Tibial nerve (tissue), 4 donors: Measurements from ENCODE around the gene PPP2R2D. TPM values are rescaled to one million over a fixed set of nuclear protein-coding genes. Genes with fewer than 3 reads are reported as not detected.

Source experiments
- DNase-seq, 2 donors: peaks; one replicate each; pipeline ENCODE4 v3.0.0-alpha.2; 2019; ENCODE audit warnings: low spot score in 2 of 2
- H3K27ac ChIP-seq, 4 donors: fragments of 200-600 bp; sonication (generic) in 3 of 4; one replicate each; pipeline ENCODE4 v1.5.1; 2017 to 2019; ENCODE audit warnings: mild to moderate bottlenecking in 1 of 4
- H3K27me3 ChIP-seq, 2 donors: fragments of 200-600 bp; sonication (generic) in 1 of 2; one replicate each; pipeline versions ENCODE4 v1.5.1 to v1.6.0; 2017 to 2019
- H3K36me3 ChIP-seq, 3 donors: fragments of 200-600 bp; sonication (generic); one replicate each; pipeline ENCODE4 v1.5.1; 2018 to 2019
- H3K4me1 ChIP-seq, 4 donors: fragments of 200-600 bp; sonication (generic) in 3 of 4; one replicate each; pipeline ENCODE4 v1.5.1; 2017 to 2019
- H3K4me3 ChIP-seq, 4 donors: fragments of 200-600 bp; sonication (generic) in 3 of 4; one replicate each; pipeline ENCODE4 v1.5.1; 2017 to 2019; ENCODE audit warnings: mild to moderate bottlenecking in 1 of 4, moderate library complexity in 1 of 4
- H3K9me3 ChIP-seq, 4 donors: fragments of 200-600 bp; sonication (generic) in 3 of 4; one replicate each; pipeline ENCODE4 v1.5.1; 2017 to 2019
- CTCF ChIP-seq, 5 experiments: fragments of 200-600 bp in 3 of 5; fragments of 450-650 bp in 2 of 5; sonication (generic) in 3 of 5; IDR thresholded peaks; one replicate each; pipeline ENCODE4 v1.5.1; 2016 to 2019; ENCODE audit warnings: antibody characterized with exemption in 5 of 5, mild to moderate bottlenecking in 3 of 5, moderate library complexity in 2 of 5
- EP300 ChIP-seq, 2 donors: sonication (generic); formaldehyde crosslinking; IDR thresholded peaks; one replicate each; pipeline ENCODE4 v1.6.1; 2017; ENCODE audit warnings: antibody characterized with exemption in 2 of 2, mild to moderate bottlenecking in 1 of 2
- POLR2A ChIP-seq, 2 donors: fragments of 450-650 bp; IDR thresholded peaks; one replicate each; pipeline ENCODE4 v1.6.1; 2017; ENCODE audit warnings: antibody characterized with exemption in 2 of 2, mild to moderate bottlenecking in 2 of 2, moderate library complexity in 2 of 2
- WGBS, 2 donors: methylation state at CpG; one replicate each; pipeline ENCODE4 v1.1.5; 2018; 5-methylcytosine and 5-hydroxymethylcytosine counted together
- total RNA-seq, 4 donors: library from RNA; depleted of rRNA; stranded (reverse); fragments of >200 nt; gene quantifications; one replicate each; pipeline ENCODE4 v1.1.0, GENCODE V29; 2016

PPP2R2D gene
- total RNA-seq, 4 donors from 2014 or later: 22.9 to 35.1 (median 28.9) TPM

GRCh38 chr10:131875501-131875900 is 25.3 kb upstream of the PPP2R2D start:
- H3K27me3 ChIP-seq: peaks cover 0 to 41% of the 10 kb centered on the region in 2 donors
- DNase-seq: no peak
- WGBS, 2 donors: 59 to 63% methylated on average over 7 of the region's 10 CpGs

GRCh38 chr10:131876017-131876416 is 24.8 kb upstream of the PPP2R2D start:
- Histone ChIP-seq H3K36me3 (no peaks in the 10 kb centered on the region), H3K4me1 (peaks cover 0 to 7% (median 0%) of the 10 kb centered on the region in 4 donors), H3K9me3 (peaks cover 0 to 10% (median 0%) of the 10 kb centered on the region in 4 donors), H3K4me3 (no peak overlapping the region), H3K27ac (no peak overlapping the region), H3K27me3 (peaks cover 0 to 41% of the 10 kb centered on the region in 2 donors)
- no peak for DNase-seq
- WGBS, 2 donors: 58 to 71% methylated on average over 9 to 10 of the region's 10 CpGs
- no peak for TF ChIP-seq EP300 (IDR thresholded peaks at IDR 0.05)
- no peak for TF ChIP-seq CTCF (IDR thresholded peaks at IDR 0.05)
- TF ChIP-seq POLR2A (IDR thresholded peaks at IDR 0.05): no peak

More at GRCh38 chr10:131875501-131875900, 25.3 kb upstream of the PPP2R2D start:
- TF ChIP-seq POLR2A (IDR thresholded peaks at IDR 0.05) (no peak), EP300 (IDR thresholded peaks at IDR 0.05) (no peak), CTCF (IDR thresholded peaks at IDR 0.05) (no peak)
- Histone ChIP-seq H3K27ac (no peak overlapping the region), H3K4me1 (peaks cover 0 to 7% (median 0%) of the 10 kb centered on the region in 4 donors), H3K36me3 (no peaks in the 10 kb centered on the region), H3K9me3 (peaks cover 0 to 5% (median 0%) of the 10 kb centered on the region in 4 donors), H3K4me3 (no peak overlapping the region)

GRCh38 chr10:131876508-131876907 is 24.3 kb upstream of the PPP2R2D start:
- Histone ChIP-seq H3K27me3 (peaks cover 0 to 41% of the 10 kb centered on the region in 2 donors), H3K27ac (no peak overlapping the region), H3K36me3 (no peaks in the 10 kb centered on the region), H3K4me3 (no peak overlapping the region), H3K9me3 (peaks cover 0 to 15% (median 0%) of the 10 kb centered on the region in 4 donors), H3K4me1 (peaks cover 0 to 7% (median 0%) of the 10 kb centered on the region in 4 donors)
- WGBS, 2 donors: 30 to 37% methylated on average over 7 of the region's 7 CpGs
- DNase-seq: no peak
- TF ChIP-seq EP300 (IDR thresholded peaks at IDR 0.05) (no peak), CTCF (IDR thresholded peaks at IDR 0.05) (no peak), POLR2A (IDR thresholded peaks at IDR 0.05) (no peak)

GRCh38 chr10:131880016-131880590 is 20.7 kb upstream of the PPP2R2D start:
- TF ChIP-seq POLR2A (IDR thresholded peaks at IDR 0.05) (no peak), CTCF (IDR thresholded peaks at IDR 0.05) (no peak), EP300 (IDR thresholded peaks at IDR 0.05) (no peak)
- 81 to 82% methylated on average over 13 of the region's 13 CpGs for WGBS, 2 donors

GRCh38 chr10:131881104-131881880 is 19.5 kb upstream of the PPP2R2D start:
- Histone ChIP-seq H3K4me1 (peaks cover 0 to 7% (median 2%) of the 10 kb centered on the region in 4 donors), H3K27ac (no peak overlapping the region), H3K4me3 (no peak overlapping the region), H3K36me3 (no peaks in the 10 kb centered on the region), H3K9me3 (peaks cover 0 to 18% (median 0%) of the 10 kb centered on the region in 4 donors), H3K27me3 (peaks cover 0 to 11% of the 10 kb centered on the region in 2 donors)
- TF ChIP-seq EP300 (IDR thresholded peaks at IDR 0.05) (no peak), POLR2A (IDR thresholded peaks at IDR 0.05) (no peak), CTCF (IDR thresholded peaks at IDR 0.05) (no peak)
- DNase-seq: no peak
- WGBS, 2 donors: 82 to 87% methylated on average over 15 of the region's 15 CpGs

More at GRCh38 chr10:131880016-131880590, 20.7 kb upstream of the PPP2R2D start:
- peaks cover 0 to 12% of the 10 kb centered on the region in 2 donors for H3K27me3 ChIP-seq
- H3K9me3 ChIP-seq: peaks cover 0 to 18% (median 0%) of the 10 kb centered on the region in 4 donors
- peaks cover 0 to 2% (median 0%) of the 10 kb centered on the region in 4 donors for H3K4me1 ChIP-seq
- H3K27ac ChIP-seq: no peak overlapping the region
- no peak for DNase-seq
- no peaks in the 10 kb centered on the region for H3K36me3 ChIP-seq
- H3K4me3 ChIP-seq: no peak overlapping the region
